RWPE1 (cell line): ENCODE measurements around the gene THAP10.
A peak's percentile ranks its signal among the peaks of the same experiment; 100 is the strongest.
"Not testable (repeated sequence)": the region's sequence is repeated elsewhere in the genome, so short reads cannot be mapped to it uniquely, and the experiment has no call there.

Experiments used
- CTCF ChIA-PET: fragments of 350-600 bp; sonication (Branson Sonifier 250); formaldehyde crosslinking; extraction: SDS; loops from one replicate; lab custom pipeline; 2021; lab: Yijun Ruan, JAX
- POLR2A ChIA-PET: fragments of 400-600 bp; formaldehyde crosslinking; extraction: SDS; loops from one replicate; lab custom pipeline; 2020; ENCODE audit warnings: antibody characterized with exemption; ENCODE audit not compliant: low non-redundant PET; lab: Yijun Ruan, JAX
- DNase-seq: peaks from one replicate; pipeline ENCODE4 v3.0.0; 2012; ENCODE audit warnings: low spot score
- H3K27ac ChIP-seq: fragments of 450-650 bp; 2 replicates; pipeline ENCODE4 v1.5.1; 2017
- TF ChIP-seq, protein P1 (sequence below): fragments of 450-650 bp; conservative IDR thresholded peaks from 2 replicates; pipeline ENCODE4 v1.5.1; 2017; ENCODE audit warnings: low read depth, mild to moderate bottlenecking

THAP10 gene

DNA sequence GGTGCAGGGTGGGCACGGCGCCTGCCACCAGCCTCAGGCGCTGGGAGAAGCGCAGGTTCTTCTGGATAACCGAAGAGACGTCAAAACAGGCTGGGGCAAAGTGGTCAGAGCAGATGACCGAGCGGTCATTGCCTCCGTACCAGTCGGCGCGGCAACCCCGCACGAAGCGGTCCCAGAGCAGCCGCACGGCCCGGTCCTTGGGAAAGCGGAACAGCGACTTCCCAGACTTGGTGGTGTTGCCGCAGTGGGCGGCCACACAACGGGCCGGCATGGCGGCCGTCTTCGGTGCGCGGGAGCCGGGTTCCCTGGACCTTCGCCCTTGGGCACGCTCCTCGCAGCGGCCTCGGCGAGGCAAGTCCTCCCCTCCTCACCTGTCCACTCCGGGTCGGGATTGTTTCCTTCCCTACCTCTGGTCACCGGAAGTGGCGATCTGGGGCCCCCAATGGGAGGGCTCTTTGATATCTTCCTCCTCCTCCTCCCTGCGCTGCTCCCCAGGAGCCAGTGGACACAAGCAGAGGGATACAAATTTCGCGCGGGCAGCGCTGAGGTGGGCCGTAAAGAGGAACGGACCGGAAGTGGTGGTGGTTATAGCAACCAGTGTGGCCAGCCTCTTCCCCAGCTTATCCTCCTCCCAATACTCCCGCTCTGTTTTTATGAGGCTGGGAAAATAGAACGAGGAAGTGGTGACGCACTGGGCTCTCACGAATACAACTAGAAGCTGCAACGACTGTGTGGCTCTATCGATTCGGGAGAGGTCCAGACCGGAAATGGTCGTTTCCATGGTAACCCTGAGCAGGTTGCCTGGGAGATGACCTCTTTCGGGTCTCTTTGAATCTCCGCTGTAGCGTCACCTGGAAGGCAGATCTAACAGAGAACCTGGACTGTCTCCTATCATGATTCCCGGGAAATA lies at the start of gene THAP10, which contains the start of gene LRRC49:
Gene THAP10, minus strand, starts transcription at position 432 of the 910 bp plus-strand sequence. Its CDS starts 161 bp downstream, at position 271.
Gene LRRC49, plus strand, starts transcription at position 825 of the 910 bp plus-strand sequence. Its CDS starts 69 bp downstream, at position 894.
- CTCF ChIA-PET = interaction anchor here (0.6 to 0.8 kb wide), 4 partner anchors 10 to 759 kb away, joined by 3 to 5 read pairs (median 4); no protein-coding TSS in a partner anchor
- peak; percentile 84 for DNase-seq
- H3K27ac ChIP-seq = peak within 1 kb of the TSS; percentile 92

DNA sequence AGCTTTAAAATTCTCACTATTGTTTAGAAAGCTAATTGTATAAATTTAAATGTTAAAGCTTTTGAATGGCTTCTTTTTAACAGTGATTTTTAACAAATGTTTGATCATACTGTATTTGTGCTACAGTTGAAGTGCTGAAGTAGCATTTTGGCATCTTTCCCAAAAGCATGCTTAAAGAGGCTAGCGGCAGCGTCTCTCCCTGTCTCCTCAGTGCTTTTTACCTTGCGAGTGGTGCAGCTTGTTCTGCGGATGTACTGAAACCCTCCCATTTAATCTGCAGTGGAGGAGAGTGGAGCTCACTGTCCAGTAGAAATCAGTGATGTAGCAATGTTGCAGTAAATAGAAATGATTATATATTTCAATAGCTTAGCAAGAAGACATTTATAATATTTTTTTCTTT lies 44.1 kb upstream of the THAP10 start:
- ChIA-PET CTCF (no interaction called here), POLR2A (no interaction called here)
- DNase-seq = no peak
- TF ChIP-seq, protein P1, sequence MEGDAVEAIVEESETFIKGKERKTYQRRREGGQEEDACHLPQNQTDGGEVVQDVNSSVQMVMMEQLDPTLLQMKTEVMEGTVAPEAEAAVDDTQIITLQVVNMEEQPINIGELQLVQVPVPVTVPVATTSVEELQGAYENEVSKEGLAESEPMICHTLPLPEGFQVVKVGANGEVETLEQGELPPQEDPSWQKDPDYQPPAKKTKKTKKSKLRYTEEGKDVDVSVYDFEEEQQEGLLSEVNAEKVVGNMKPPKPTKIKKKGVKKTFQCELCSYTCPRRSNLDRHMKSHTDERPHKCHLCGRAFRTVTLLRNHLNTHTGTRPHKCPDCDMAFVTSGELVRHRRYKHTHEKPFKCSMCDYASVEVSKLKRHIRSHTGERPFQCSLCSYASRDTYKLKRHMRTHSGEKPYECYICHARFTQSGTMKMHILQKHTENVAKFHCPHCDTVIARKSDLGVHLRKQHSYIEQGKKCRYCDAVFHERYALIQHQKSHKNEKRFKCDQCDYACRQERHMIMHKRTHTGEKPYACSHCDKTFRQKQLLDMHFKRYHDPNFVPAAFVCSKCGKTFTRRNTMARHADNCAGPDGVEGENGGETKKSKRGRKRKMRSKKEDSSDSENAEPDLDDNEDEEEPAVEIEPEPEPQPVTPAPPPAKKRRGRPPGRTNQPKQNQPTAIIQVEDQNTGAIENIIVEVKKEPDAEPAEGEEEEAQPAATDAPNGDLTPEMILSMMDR = no peak
- no peak overlapping the region for H3K27ac ChIP-seq

More for the DNA sequence above, at the start of gene THAP10, which contains the start of gene LRRC49:
- POLR2A ChIA-PET = no interaction called here
- TF ChIP-seq, protein P1 = no peak

DNA sequence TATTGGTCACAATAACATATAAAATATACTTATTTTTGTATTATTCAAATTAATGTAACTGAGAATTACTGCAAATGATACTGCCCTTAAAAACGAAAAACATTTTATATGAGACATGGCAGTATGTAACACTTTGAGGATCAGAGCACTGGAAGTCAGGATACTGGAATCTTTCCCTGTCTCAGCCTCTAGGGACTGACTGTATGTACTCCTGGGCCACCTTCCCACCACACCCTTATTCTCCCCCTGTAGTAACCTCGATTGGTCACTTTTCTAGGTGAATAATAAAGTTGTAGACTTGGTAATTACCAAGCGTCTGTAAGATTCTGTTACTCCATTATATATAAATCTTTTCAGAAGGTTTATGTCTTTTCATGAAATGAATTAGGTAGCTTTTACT lies 43.4 kb upstream of the THAP10 start:
- ChIA-PET POLR2A (no interaction called here), CTCF (interaction anchor here (0.6 to 0.7 kb wide), 2 partner anchors 111 to 766 kb away, joined by 3 to 7 read pairs; no protein-coding TSS in a partner anchor)
- no peak overlapping the region for H3K27ac ChIP-seq
- no peak for DNase-seq
- TF ChIP-seq, protein P1 = no peak

DNA sequence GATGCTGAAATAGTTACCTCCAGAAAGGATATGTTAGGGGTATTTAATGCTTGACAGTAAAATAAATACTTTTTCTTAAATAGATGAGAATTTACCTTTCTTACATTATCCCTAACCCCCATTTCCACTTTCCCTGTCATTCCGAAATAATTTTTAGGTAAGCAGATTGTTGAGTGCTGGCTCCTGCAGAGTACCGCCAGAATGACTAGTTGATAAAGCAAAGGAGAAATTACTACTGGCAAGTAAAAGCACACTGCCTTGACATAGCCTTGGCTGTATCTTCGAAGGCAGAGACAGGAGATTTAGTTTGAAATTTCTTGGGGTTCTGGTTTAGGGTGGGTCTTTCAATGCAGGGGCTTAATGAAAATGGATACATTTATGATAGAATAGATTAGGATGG lies 41.2 kb upstream of the THAP10 start:
- TF ChIP-seq, protein P1 = no peak
- ChIA-PET CTCF (no interaction called here), POLR2A (no interaction called here)
- no peak for DNase-seq
- no peak overlapping the region for H3K27ac ChIP-seq

DNA sequence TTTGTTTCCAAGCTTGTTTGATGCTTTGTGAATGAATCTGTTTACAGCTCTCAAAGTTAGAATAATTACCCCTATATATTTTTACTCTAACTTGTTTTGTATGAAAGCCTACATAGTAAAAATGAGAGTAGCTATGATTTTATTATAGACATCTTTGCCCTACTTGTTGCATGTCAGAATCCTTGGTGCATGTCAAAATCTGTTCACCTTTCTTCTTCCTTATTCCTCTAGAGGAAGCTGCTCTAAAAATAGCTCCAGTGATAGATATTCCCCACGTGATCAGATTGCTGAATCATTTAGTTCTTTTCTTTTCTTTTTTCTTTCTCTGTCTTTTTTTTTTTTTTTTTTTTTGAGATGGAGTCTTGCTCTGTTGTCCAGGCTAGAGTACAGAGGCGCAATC lies 40.2 kb upstream of the THAP10 start:
- TF ChIP-seq, protein P1 = no peak
- H3K27ac ChIP-seq = no peak overlapping the region
- no peak for DNase-seq
- CTCF ChIA-PET = no interaction called here
- POLR2A ChIA-PET = no interaction called here

DNA sequence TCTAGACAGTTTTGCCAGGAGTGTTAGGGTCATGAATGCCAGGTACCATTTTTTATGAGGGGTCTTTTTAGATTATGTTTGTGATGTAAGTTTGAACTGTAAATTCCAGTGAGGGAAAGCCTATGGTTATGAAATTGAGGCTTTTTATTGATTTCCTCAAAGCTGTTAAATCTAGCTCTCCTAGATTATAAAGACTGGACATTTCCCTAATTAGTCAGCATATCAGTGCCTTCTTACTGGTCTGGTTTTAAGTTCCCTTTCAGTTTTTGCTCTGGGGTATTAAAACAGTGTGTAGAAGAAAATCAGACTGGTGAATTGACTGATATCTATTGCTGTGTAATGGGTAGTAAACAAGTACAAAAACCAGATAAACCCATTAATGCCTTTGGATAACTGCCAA lies 39.6 kb upstream of the THAP10 start:
- POLR2A ChIA-PET = interaction anchor here (0.6 kb wide), 1 partner anchor 22 kb away, joined by 4 read pairs; no protein-coding TSS in a partner anchor
- TF ChIP-seq, protein P1 = no peak
- no peak for DNase-seq
- CTCF ChIA-PET = no interaction called here
- H3K27ac ChIP-seq = no peak overlapping the region

DNA sequence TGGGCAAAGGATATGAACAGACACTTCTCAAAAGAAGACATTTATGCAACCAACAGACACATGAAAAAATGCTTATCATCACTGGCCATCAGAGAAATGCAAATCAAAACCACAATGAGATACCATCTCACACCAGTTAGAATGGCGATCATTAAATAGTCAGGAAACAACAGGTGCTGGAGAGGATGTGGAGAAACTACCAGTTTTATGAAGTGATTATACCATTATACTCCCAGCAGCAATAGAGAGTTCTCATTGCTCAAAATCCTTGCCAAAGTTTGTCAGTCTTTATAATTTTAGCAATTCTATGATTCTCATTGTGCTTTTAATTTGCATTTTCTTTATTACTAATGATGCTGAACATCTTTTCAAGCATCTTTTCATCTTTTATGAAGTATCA lies 34.7 kb upstream of the THAP10 start:
- POLR2A ChIA-PET, CTCF ChIA-PET, H3K27ac ChIP-seq: not testable (repeated sequence)

More for the DNA sequence above, 34.7 kb upstream of the THAP10 start:
- not testable (repeated sequence) for DNase-seq
